Testis (tissue), 5 donors: ENCODE measurements around the gene CDK10. TPM values are rescaled to one million over a fixed set of nuclear protein-coding genes. Genes with fewer than 3 reads are reported as not detected.

ENCODE experiments used
- DNase-seq: peaks from one replicate; pipeline ENCODE4 v3.0.0-alpha.2; 2019
- H3K27ac ChIP-seq, 2 donors: fragments of 200-600 bp; sonication (generic); one replicate each; pipeline ENCODE4 v1.5.1; 2019
- H3K27me3 ChIP-seq: fragments of 200-600 bp; sonication (generic); one replicate; pipeline ENCODE4 v1.5.1; 2019
- H3K36me3 ChIP-seq: fragments of 200-600 bp; sonication (generic); one replicate; pipeline ENCODE4 v1.5.1; 2017; ENCODE audit warnings: low read depth; ENCODE audit errors: missing control alignments
- H3K4me1 ChIP-seq: fragments of 200-600 bp; sonication (generic); one replicate; pipeline ENCODE4 v1.5.1; 2019
- H3K4me3 ChIP-seq, 2 donors: fragments of 200-600 bp; sonication (generic); one replicate each; pipeline ENCODE4 v1.5.1; 2017 to 2019
- H3K9me3 ChIP-seq: fragments of 200-600 bp; sonication (generic); one replicate; pipeline ENCODE4 v1.5.1; 2017
- POLR2A ChIP-seq: fragments of 450-650 bp; IDR thresholded peaks from one replicate; pipeline ENCODE4 v1.6.1; 2017; ENCODE audit warnings: antibody characterized with exemption, mild to moderate bottlenecking, moderate library complexity
- WGBS, 2 donors: methylation state at CpG; one replicate each; pipeline ENCODE4 v1.1.5; 2018; 5-methylcytosine and 5-hydroxymethylcytosine counted together
- intact Hi-C: fragments of 100-400 bp; cut with DNase I; formaldehyde crosslinking; loops from one replicate; pipeline ENCODE4 v1.15.1; 2023; ENCODE audit warnings: low total_unique reads
- long read RNA-seq, 2 donors: transcript quantifications; one replicate each; lab custom pipeline, GENCODE V29; 2026
- polyA plus RNA-seq: library from polyadenylated mRNA; stranded (reverse); fragments of 350-450 nt; fragmentation: Illumina TruSeq; extraction: RNeasy Lipid Tissue Mini Kit (QIAGEN cat#74804); gene quantifications from one replicate; pipeline ENCODE4 v1.2.3, GENCODE V29; 2014; ENCODE audit warnings: low read depth, low replicate concordance; ENCODE audit not compliant: insufficient read depth
- total RNA-seq, 2 donors: library from RNA; depleted of rRNA; stranded (reverse); fragments of >200 nt; gene quantifications; one replicate each; pipeline ENCODE4 v1.2.3, GENCODE V29; 2016
- TF ChIP-seq, protein P1 (sequence below), 3 experiments: fragments of 450-650 bp in 2 of 3; fragments of 200-600 bp in 1 of 3; sonication (generic) in 1 of 3; IDR thresholded peaks; one replicate each; pipeline ENCODE4 v1.5.1; 2016 to 2019; ENCODE audit warnings: antibody characterized with exemption in 3 of 3, mild to moderate bottlenecking in 2 of 3, moderate library complexity in 1 of 3

Gene CDK10, protein sequence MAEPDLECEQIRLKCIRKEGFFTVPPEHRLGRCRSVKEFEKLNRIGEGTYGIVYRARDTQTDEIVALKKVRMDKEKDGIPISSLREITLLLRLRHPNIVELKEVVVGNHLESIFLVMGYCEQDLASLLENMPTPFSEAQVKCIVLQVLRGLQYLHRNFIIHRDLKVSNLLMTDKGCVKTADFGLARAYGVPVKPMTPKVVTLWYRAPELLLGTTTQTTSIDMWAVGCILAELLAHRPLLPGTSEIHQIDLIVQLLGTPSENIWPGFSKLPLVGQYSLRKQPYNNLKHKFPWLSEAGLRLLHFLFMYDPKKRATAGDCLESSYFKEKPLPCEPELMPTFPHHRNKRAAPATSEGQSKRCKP
- total RNA-seq (10 to 100 TPM; 77.1 to 88.3 TPM), polyA plus RNA-seq (68.0 TPM)
- long read RNA-seq, donor 1, partial matches to known transcripts, result 0 of 4 reads
- long read RNA-seq, donor 1, other reads (novel, unspliced or antisense), result 0 of 4 reads
- long read RNA-seq, donor 2, partial matches to known transcripts, result 0 of 2 reads
- long read RNA-seq, donor 2, other reads (novel, unspliced or antisense), result 0 of 2 reads

DNA sequence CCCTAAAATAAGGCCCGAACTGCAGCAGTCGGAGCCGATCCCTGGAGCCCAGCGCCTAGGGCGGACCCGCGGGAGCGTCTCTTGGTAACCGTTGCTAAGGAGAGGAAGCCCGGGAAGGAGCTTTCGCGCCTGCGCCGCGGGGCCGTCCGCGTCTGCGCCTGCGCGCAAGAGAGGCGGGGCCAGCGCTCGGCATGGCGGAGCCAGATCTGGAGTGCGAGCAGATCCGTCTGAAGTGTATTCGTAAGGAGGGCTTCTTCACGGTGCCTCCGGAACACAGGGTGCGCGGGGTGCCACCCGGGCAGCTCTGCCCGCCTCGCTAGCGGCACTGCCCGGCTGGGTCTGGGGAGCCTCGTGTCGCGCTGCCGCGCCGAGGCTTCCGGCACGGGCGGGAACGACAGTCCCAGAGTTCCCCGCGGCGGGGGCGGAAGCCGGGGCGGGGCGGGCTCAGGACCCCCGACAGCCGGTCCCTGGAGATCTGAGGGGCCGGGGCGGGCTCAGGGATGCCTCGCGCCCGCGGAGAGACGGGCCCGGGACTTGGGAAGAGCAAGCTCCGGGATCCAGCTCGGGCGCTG is at the start of gene CDK10:
TSS of gene CDK10 (plus strand) at position 170 of the 572 bp plus-strand sequence. CDS start at position 192, 22 bp downstream.
- H3K27me3 ChIP-seq, result no peaks in the 10 kb centered on the region
- no peaks in the 10 kb centered on the region for H3K36me3 ChIP-seq
- peak within 1 kb of the TSS; percentile 75 to 80 for H3K4me3 ChIP-seq
- TF ChIP-seq POLR2A, result peak; percentile 42
- TF ChIP-seq, protein P1, sequence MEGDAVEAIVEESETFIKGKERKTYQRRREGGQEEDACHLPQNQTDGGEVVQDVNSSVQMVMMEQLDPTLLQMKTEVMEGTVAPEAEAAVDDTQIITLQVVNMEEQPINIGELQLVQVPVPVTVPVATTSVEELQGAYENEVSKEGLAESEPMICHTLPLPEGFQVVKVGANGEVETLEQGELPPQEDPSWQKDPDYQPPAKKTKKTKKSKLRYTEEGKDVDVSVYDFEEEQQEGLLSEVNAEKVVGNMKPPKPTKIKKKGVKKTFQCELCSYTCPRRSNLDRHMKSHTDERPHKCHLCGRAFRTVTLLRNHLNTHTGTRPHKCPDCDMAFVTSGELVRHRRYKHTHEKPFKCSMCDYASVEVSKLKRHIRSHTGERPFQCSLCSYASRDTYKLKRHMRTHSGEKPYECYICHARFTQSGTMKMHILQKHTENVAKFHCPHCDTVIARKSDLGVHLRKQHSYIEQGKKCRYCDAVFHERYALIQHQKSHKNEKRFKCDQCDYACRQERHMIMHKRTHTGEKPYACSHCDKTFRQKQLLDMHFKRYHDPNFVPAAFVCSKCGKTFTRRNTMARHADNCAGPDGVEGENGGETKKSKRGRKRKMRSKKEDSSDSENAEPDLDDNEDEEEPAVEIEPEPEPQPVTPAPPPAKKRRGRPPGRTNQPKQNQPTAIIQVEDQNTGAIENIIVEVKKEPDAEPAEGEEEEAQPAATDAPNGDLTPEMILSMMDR (IDR thresholded peaks at IDR 0.05), result no peak
- H3K27ac ChIP-seq, result peak within 1 kb of the TSS; percentile 75 to 87
- peak; percentile 92 for DNase-seq
- no peaks in the 10 kb centered on the region for H3K9me3 ChIP-seq
- H3K4me1 ChIP-seq, result peaks cover 7% of the 10 kb centered on the region
- 0 to 1% methylated on average over 8 to 64 of the region's 67 CpGs for WGBS, 2 donors
- intact Hi-C loops, result no loop called here

DNA sequence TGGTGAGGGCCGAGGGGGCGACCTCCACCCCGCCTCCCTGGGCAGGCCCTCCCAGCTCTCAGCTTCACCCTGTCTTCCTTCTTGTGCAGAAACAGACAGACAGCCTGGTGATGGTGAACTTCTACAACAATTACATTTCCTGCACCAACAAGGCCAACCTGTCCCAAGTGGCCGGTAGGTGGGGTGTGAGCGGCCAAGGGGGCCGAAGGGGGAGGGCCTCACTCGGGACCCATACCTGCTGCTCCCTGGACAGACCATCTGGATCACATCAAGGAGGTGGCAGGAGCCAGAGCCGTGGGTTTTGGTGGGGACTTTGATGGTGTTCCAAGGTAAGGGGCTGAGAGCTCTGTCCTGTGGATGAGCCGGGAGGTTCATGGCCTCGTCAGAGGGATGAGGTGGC is 49.1 kb upstream of the CDK10 start:
- no peak for TF ChIP-seq POLR2A
- H3K4me3 ChIP-seq, result no peak overlapping the region
- H3K4me1 ChIP-seq, result peaks cover 10% of the 10 kb centered on the region
- 77 to 83% methylated on average over 7 to 10 of the region's 10 CpGs for WGBS, 2 donors
- H3K27ac ChIP-seq, result no peak overlapping the region
- intact Hi-C loops, result no loop called here
- DNase-seq, result no peak
- no peaks in the 10 kb centered on the region for H3K36me3 ChIP-seq
- no peaks in the 10 kb centered on the region for H3K27me3 ChIP-seq
- H3K9me3 ChIP-seq, result no peaks in the 10 kb centered on the region

DNA sequence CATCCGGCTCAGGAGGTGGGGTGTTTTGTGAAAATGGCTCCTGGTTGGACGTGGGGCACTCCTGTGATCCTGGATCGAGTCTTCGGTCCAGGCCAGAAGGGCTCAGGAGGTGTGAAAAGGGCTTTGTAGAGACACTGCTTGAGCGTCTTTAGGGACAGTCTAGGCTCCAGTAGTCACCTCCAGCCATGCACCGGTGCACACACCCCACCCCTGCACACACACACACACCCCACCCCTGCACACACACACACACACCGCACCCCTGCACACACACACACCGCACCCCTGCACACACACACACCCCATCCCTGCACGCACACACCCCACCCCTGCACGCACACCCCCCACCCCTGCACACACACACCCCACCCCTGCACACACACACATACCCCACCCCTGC is 48.0 kb upstream of the CDK10 start:
- 74 to 78% methylated on average over 9 to 10 of the region's 10 CpGs for WGBS, 2 donors
- no peaks in the 10 kb centered on the region for H3K9me3 ChIP-seq
- no peak overlapping the region for H3K4me3 ChIP-seq
- peaks cover 10% of the 10 kb centered on the region for H3K4me1 ChIP-seq
- no peaks in the 10 kb centered on the region for H3K36me3 ChIP-seq
- no peak for TF ChIP-seq POLR2A
- TF ChIP-seq, protein P1 (IDR thresholded peaks at IDR 0.05), result no peak
- no peak for DNase-seq
- intact Hi-C loops, result no loop called here
- H3K27ac ChIP-seq, result no peak overlapping the region
- H3K27me3 ChIP-seq, result no peaks in the 10 kb centered on the region

DNA sequence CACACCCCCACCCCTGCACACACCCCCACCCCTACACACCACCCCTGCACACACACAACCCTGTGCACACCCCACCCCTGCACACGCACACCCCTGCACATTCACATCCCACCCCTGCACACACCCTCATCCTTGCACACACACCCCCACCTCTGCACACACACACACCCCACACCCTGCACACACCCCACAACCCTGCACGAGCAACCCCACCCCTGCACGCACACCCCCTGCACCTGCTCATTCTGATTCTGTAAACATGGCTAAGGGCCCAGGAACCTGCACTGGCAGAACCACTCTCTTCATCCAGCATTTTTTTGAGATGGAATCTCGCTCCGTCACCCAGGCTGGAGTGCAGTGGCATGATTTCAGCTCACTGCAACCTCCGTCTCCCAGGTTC is 47.1 kb upstream of the CDK10 start:
- Histone ChIP-seq H3K9me3 (no peaks in the 10 kb centered on the region), H3K4me1 (peaks cover 10% of the 10 kb centered on the region), H3K27me3 (no peaks in the 10 kb centered on the region), H3K36me3 (no peaks in the 10 kb centered on the region), H3K27ac (no peak overlapping the region), H3K4me3 (no peak overlapping the region)
- WGBS, 2 donors, result 87 to 94% methylated on average over 6 of the region's 6 CpGs
- intact Hi-C loops, result no loop called here
- DNase-seq, result no peak
- no peak for TF ChIP-seq POLR2A
- TF ChIP-seq, protein P1 (IDR thresholded peaks at IDR 0.05), result no peak

DNA sequence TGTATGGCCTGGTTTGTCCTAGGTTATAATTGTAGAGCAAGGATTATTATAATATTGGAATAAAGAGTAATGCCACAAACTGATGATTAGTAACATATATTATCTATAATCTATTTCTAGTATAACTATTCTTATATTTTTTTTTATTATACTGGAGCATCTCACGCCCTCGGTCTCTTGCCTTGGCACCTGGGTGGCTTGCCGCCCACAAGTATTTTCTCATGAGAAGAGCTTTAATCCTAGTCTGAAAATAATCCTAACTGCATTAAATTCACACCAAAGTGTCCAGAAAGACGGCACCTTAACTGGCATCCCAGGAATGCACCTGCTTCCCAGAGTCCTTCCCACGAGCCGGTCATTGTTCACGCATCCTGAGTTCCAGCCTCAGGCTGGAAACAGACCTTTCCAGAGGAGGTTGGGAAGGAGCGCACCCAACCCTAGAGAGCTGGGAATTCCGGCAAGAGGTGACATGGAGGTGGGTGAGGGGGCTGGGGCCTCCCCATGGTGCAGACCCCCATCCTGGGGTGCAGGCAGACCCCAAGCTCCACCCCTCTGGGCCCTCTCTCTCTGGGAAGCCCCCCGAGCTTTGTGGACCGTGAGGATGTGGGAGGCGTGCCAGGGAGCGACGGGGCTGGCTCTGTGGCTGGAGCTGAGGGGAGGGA is 44.9 kb upstream of the CDK10 start:
- DNase-seq, result no peak
- Histone ChIP-seq H3K36me3 (no peaks in the 10 kb centered on the region), H3K27me3 (no peaks in the 10 kb centered on the region), H3K4me1 (peaks cover 10% of the 10 kb centered on the region), H3K9me3 (no peaks in the 10 kb centered on the region), H3K27ac (peak overlapping the region in 1 of 2 donors; percentile 41), H3K4me3 (no peak overlapping the region)
- no peak for TF ChIP-seq POLR2A
- TF ChIP-seq, protein P1 (IDR thresholded peaks at IDR 0.05), result no peak
- intact Hi-C loops, result no loop called here
- 40 to 41% methylated on average over 8 to 14 of the region's 14 CpGs for WGBS, 2 donors
